Measurements from ENCODE around the gene SLC25A22. TPM values are rescaled to one million over a fixed set of nuclear protein-coding genes. Genes with fewer than 3 reads are reported as not detected.

Gene SLC25A22
- total RNA-seq, 4 donors from 2014 or later = 7.5 to 21.9 (median 12.7) TPM

GRCh38 chr11:825366-826226, 27.5 kb upstream of the SLC25A22 start:
- DNase-seq (ENCODE audit: low spot score) = no peak
- ATAC-seq (ENCODE audit: low FRiP score) = no peak
- TF ChIP-seq, protein P1, sequence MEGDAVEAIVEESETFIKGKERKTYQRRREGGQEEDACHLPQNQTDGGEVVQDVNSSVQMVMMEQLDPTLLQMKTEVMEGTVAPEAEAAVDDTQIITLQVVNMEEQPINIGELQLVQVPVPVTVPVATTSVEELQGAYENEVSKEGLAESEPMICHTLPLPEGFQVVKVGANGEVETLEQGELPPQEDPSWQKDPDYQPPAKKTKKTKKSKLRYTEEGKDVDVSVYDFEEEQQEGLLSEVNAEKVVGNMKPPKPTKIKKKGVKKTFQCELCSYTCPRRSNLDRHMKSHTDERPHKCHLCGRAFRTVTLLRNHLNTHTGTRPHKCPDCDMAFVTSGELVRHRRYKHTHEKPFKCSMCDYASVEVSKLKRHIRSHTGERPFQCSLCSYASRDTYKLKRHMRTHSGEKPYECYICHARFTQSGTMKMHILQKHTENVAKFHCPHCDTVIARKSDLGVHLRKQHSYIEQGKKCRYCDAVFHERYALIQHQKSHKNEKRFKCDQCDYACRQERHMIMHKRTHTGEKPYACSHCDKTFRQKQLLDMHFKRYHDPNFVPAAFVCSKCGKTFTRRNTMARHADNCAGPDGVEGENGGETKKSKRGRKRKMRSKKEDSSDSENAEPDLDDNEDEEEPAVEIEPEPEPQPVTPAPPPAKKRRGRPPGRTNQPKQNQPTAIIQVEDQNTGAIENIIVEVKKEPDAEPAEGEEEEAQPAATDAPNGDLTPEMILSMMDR (IDR thresholded peaks at IDR 0.05) = no peak

- no peak for DNase-seq (ENCODE audit: low spot score)
- TF ChIP-seq, protein P1 (IDR thresholded peaks at IDR 0.05) = no peak
- no peak for ATAC-seq (ENCODE audit: low FRiP score)
These were observed 26.9 kb upstream of the SLC25A22 start for GRCh38 chr11:824942-825341.

DNA sequence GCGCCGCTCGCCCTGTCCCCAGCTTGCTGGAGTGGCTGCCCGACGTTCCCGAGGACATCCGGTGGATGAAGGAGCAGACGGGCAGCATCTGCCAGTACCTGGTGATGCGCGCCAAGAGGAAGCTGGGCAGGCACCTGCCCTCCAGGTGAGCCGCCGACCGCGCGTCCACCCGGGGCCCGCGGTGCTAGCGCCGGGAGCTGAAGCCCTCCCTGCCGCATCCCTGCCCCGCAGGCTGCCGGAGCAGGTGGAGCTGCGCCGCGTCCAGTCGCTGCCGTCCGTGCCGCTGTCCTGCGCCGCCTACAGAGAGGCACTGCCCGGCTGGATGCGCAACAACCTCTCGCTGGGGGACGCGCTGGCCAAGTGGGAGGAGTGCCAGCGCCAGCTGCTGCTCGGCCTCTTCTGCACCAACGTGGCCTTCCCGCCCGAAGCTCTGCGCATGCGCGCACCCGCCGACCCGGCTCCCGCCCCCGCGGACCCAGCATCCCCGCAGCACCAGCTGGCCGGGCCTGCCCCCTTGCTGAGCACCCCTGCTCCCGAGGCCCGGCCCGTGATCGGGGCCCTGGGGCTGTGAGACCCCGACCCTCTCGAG, 26.3 kb upstream of the SLC25A22 start:
- DNase-seq (ENCODE audit: low spot score) (no peak), ATAC-seq (ENCODE audit: low FRiP score) (no peak)
- TF ChIP-seq, protein P1 (IDR thresholded peaks at IDR 0.05) = no peak

- ATAC-seq (ENCODE audit: low FRiP score) (no peak), DNase-seq (ENCODE audit: low spot score) (no peak)
- TF ChIP-seq, protein P1 (IDR thresholded peaks at IDR 0.05) = no peak
These were observed 25.6 kb upstream of the SLC25A22 start for GRCh38 chr11:823441-824291.

DNA sequence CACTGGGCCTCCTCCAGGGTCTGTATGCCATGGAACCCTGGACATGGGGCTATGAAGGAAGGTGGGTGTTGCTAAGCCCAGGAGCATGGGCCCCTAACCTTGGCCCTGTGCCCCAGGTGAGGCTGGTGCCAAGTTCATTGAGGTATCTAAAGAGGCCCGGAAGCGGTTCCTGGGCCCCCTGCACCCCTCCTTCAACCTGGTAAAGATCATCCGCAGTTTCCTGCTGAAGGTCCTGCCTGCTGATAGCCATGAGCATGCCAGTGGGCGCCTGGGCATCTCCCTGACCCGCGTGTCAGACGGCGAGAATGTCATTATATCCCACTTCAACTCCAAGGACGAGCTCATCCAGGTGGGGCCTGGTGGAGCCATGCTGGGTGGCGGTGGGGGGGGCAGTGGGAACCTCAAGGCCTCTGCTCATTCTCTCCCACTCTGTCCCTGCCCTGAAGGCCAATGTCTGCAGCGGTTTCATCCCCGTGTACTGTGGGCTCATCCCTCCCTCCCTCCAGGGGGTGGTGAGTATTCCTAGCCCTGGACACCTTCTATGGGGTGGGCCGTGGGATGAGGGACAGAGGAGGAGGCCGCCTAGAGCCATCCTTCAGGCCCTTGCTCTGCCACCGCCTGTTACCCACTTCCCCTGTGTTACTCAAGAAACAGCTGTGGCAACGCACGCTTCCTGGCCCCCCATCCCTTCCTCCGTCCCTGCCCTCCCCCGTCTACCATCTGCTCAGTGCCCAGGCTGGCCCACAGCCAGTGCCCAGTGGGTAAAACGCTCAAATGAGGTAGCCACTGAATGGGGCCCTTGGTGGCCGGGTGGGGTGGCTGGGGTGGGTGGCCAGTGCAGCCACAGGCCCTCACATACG, 23.7 kb upstream of the SLC25A22 start:
- no peak for ATAC-seq (ENCODE audit: low FRiP score)
- TF ChIP-seq, protein P1 (IDR thresholded peaks at IDR 0.05) = no peak
- DNase-seq (ENCODE audit: low spot score) = no peak
